ENCODE measurements around the gene COLEC12.

DNA sequence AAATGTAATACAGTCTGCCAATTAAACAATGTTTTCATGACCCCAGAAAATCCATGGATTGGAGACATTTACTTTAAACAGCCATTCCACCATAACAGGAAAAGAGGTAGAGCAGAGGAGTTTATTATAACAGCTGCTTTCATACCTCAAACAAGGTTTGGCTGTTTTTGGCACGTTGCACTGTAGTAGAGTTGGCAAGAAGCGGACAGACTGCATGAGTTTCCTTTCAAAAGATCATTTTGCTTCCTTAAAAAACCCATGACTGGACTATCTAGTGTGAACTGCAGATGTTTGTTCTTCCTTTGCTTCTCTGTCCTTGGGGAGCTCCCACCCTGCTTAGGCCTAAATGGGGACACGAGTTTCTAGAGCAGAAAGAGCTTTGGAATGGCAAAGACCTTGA lies 124.2 kb downstream of the COLEC12 start:
- TF ChIP-seq CTCF (IDR thresholded peaks at IDR 0.05) = no peak
- TF ChIP-seq POLR2A (IDR thresholded peaks at IDR 0.05) = no peak
